ENCODE data around the gene LYPLA2. TPM values are rescaled to one million over a fixed set of nuclear protein-coding genes. Genes with fewer than 3 reads are reported as not detected.
"Not testable (repeated sequence)": the region's sequence is repeated elsewhere in the genome, so short reads cannot be mapped to it uniquely, and the experiment has no call there.

The LYPLA2 gene
- total RNA-seq, 3 donors from 2014 or later: 31.8 to 52.8 (median 49.5) TPM

- TF ChIP-seq POLR2AphosphoS5 (IDR thresholded peaks at IDR 0.05): no peak
- TF ChIP-seq POLR2A (IDR thresholded peaks at IDR 0.05): no peak
- Histone ChIP-seq H3K9me3 (no peaks in the 10 kb centered on the region), H3K27me3 (no peaks in the 10 kb centered on the region), H3K4me3 (no peak overlapping the region), H3K27ac (peak overlapping the region; percentile 6 to 52), H3K4me1 (peaks cover 0 to 14% of the 10 kb centered on the region in 2 donors), H3K36me3 (no peaks in the 10 kb centered on the region)
- intact Hi-C loops (cut with DNase I; ENCODE audit: low total_unique reads): no loop called here
- DNase-seq (ENCODE audit: low spot score in 2 of 2): no peak
These were observed 3.2 kb downstream of the LYPLA2 start for GRCh38 chr1:23793861-23794731.

- intact Hi-C loops (cut with DNase I; ENCODE audit: low total_unique reads); H3K27me3 ChIP-seq; H3K4me3 ChIP-seq; H3K36me3 ChIP-seq; H3K9me3 ChIP-seq; H3K27ac ChIP-seq; DNase-seq (ENCODE audit: low spot score in 2 of 2): not testable (repeated sequence)
- peaks cover 4 to 19% of the 10 kb centered on the region in 2 donors for H3K4me1 ChIP-seq
These were observed 3.8 kb downstream of the LYPLA2 start for GRCh38 chr1:23794732-23795182.

GRCh38 chr1:23795676-23796465, 4.9 kb downstream of the LYPLA2 start:
- Histone ChIP-seq H3K27ac (peak overlapping the region; percentile 39 to 54), H3K4me3 (no peak overlapping the region), H3K4me1 (peaks cover 6 to 16% of the 10 kb centered on the region in 2 donors), H3K27me3 (no peaks in the 10 kb centered on the region), H3K36me3 (no peaks in the 10 kb centered on the region), H3K9me3 (no peaks in the 10 kb centered on the region)
- TF ChIP-seq POLR2AphosphoS5 (IDR thresholded peaks at IDR 0.05): no peak
- TF ChIP-seq, protein P1, sequence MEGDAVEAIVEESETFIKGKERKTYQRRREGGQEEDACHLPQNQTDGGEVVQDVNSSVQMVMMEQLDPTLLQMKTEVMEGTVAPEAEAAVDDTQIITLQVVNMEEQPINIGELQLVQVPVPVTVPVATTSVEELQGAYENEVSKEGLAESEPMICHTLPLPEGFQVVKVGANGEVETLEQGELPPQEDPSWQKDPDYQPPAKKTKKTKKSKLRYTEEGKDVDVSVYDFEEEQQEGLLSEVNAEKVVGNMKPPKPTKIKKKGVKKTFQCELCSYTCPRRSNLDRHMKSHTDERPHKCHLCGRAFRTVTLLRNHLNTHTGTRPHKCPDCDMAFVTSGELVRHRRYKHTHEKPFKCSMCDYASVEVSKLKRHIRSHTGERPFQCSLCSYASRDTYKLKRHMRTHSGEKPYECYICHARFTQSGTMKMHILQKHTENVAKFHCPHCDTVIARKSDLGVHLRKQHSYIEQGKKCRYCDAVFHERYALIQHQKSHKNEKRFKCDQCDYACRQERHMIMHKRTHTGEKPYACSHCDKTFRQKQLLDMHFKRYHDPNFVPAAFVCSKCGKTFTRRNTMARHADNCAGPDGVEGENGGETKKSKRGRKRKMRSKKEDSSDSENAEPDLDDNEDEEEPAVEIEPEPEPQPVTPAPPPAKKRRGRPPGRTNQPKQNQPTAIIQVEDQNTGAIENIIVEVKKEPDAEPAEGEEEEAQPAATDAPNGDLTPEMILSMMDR (IDR thresholded peaks at IDR 0.05): no peak
- no peak for TF ChIP-seq POLR2A (IDR thresholded peaks at IDR 0.05)
- no peak for DNase-seq (ENCODE audit: low spot score in 2 of 2)
- intact Hi-C loops (cut with DNase I; ENCODE audit: low total_unique reads): no loop called here

- peak in 1 of 2 donors; percentile 55 for DNase-seq (ENCODE audit: low spot score in 2 of 2)
- no peaks in the 10 kb centered on the region for H3K27me3 ChIP-seq
- peaks cover 6 to 16% of the 10 kb centered on the region in 2 donors for H3K4me1 ChIP-seq
- TF ChIP-seq, protein P1 (IDR thresholded peaks at IDR 0.05): peak in 1 of 3 donors; percentile 24
- TF ChIP-seq POLR2AphosphoS5 (IDR thresholded peaks at IDR 0.05): no peak
- intact Hi-C loops (cut with DNase I; ENCODE audit: low total_unique reads): no loop called here
- H3K27ac ChIP-seq: peak overlapping the region; percentile 39 to 54
- H3K9me3 ChIP-seq: no peaks in the 10 kb centered on the region
- H3K4me3 ChIP-seq: no peak overlapping the region
- H3K36me3 ChIP-seq: no peaks in the 10 kb centered on the region
These were observed 5.7 kb downstream of the LYPLA2 start for GRCh38 chr1:23796466-23797271.

GRCh38 chr1:23797478-23798448, 6.8 kb downstream of the LYPLA2 start:
- H3K36me3 ChIP-seq: no peaks in the 10 kb centered on the region
- intact Hi-C loops (cut with DNase I; ENCODE audit: low total_unique reads): no loop called here

More at GRCh38 chr1:23797478-23798448, 6.8 kb downstream of the LYPLA2 start:
- Histone ChIP-seq H3K27me3 (no peaks in the 10 kb centered on the region), H3K9me3 (no peaks in the 10 kb centered on the region), H3K4me3 (no peak overlapping the region), H3K4me1 (peaks cover 6% of the 10 kb centered on the region in 2 donors), H3K27ac (peak overlapping the region; percentile 2 to 92)
- no peak for TF ChIP-seq POLR2AphosphoS5 (IDR thresholded peaks at IDR 0.05)
- TF ChIP-seq, protein P1 (IDR thresholded peaks at IDR 0.05): no peak
- no peak for TF ChIP-seq POLR2A (IDR thresholded peaks at IDR 0.05)
- DNase-seq (ENCODE audit: low spot score in 2 of 2): no peak
